HG03354 (cell line): Measurements from ENCODE around the gene SRPRB.

Source experiments
- ATAC-seq: cut with Tn5 transposase; IDR thresholded peaks from one replicate; pipeline ENCODE4 v1.9.1; 2021; ENCODE audit warnings: mild to moderate bottlenecking; ENCODE audit not compliant: unreplicated experiment, poor library complexity, severe bottlenecking

SRPRB gene

GRCh38 chr3:133821767-133822638 is 16.4 kb downstream of the SRPRB start:
- no peak for ATAC-seq

GRCh38 chr3:133824961-133825485 is 19.4 kb downstream of the SRPRB start:
- ATAC-seq = no peak

- ATAC-seq = no peak
These were observed 20.5 kb downstream of the SRPRB start for GRCh38 chr3:133825969-133826727.

GRCh38 chr3:133827136-133827535 is 21.5 kb downstream of the SRPRB start:
- ATAC-seq = no peak

GRCh38 chr3:133827684-133828083 is 22.1 kb downstream of the SRPRB start:
- ATAC-seq = no peak

GRCh38 chr3:133828576-133829309 is 23.1 kb downstream of the SRPRB start:
- ATAC-seq = no peak

- no peak for ATAC-seq
These were observed 23.7 kb downstream of the SRPRB start for GRCh38 chr3:133829310-133829707.

- ATAC-seq = no peak
These were observed 24.5 kb downstream of the SRPRB start for GRCh38 chr3:133830071-133830470.

- no peak for ATAC-seq
These were observed 26.6 kb downstream of the SRPRB start for GRCh38 chr3:133831966-133832801.

GRCh38 chr3:133832802-133833144 is 27.2 kb downstream of the SRPRB start:
- ATAC-seq = no peak

- no peak for ATAC-seq
These were observed 27.7 kb downstream of the SRPRB start for GRCh38 chr3:133833267-133833666.

- no peak for ATAC-seq
These were observed 28.4 kb downstream of the SRPRB start for GRCh38 chr3:133833880-133834620.

- ATAC-seq = no peak
These were observed 29.2 kb downstream of the SRPRB start for GRCh38 chr3:133834621-133835417.

- ATAC-seq = no peak
These were observed 29.8 kb downstream of the SRPRB start for GRCh38 chr3:133835418-133835743.

GRCh38 chr3:133835961-133836360 is 30.3 kb downstream of the SRPRB start:
- ATAC-seq = no peak

GRCh38 chr3:133836497-133837158 is 31.0 kb downstream of the SRPRB start:
- no peak for ATAC-seq

- no peak for ATAC-seq
These were observed 32.1 kb downstream of the SRPRB start for GRCh38 chr3:133837487-133838295.
